Thyroid gland (tissue), 4 donors: ENCODE measurements around the gene PYROXD2. TPM values are rescaled to one million over a fixed set of nuclear protein-coding genes. Genes with fewer than 3 reads are reported as not detected.

Experiments
- DNase-seq, 2 donors: peaks; one replicate each; pipeline ENCODE4 v3.0.0-alpha.2; 2019
- H3K27ac ChIP-seq, 3 donors: fragments of 200-600 bp; sonication (generic); 1 replicate in 2 of 3; 2 replicates in 1 of 3; pipeline ENCODE4 v1.5.1; 2016 to 2019; ENCODE audit warnings: mild to moderate bottlenecking in 1 of 3, moderate library complexity in 1 of 3
- H3K27me3 ChIP-seq: fragments of 200-600 bp; sonication (generic); one replicate; pipeline ENCODE4 v1.5.1; 2019
- H3K36me3 ChIP-seq, 2 donors: fragments of 200-600 bp; sonication (generic); one replicate each; pipeline ENCODE4 v1.5.1; 2016 to 2019
- H3K4me1 ChIP-seq, 2 donors: fragments of 200-600 bp; sonication (generic); one replicate each; pipeline ENCODE4 v1.5.1; 2017 to 2019
- H3K4me3 ChIP-seq, 3 donors: fragments of 200-600 bp; sonication (generic); replicated peaks in 1 of 3; 1 replicate in 2 of 3; 2 replicates in 1 of 3; pipeline ENCODE4 v1.5.1; 2016; ENCODE audit warnings: mild to moderate bottlenecking in 1 of 3
- H3K9me3 ChIP-seq: fragments of 200-600 bp; sonication (generic); one replicate; pipeline ENCODE4 v1.5.1; 2017
- POLR2A ChIP-seq, 2 donors: fragments of 450-650 bp; IDR thresholded peaks; one replicate each; pipeline ENCODE4 v1.6.1; 2017; ENCODE audit warnings: antibody characterized with exemption in 2 of 2, mild to moderate bottlenecking in 2 of 2, moderate library complexity in 1 of 2
- WGBS, 2 donors: methylation state at CpG; one replicate each; pipeline ENCODE4 v1.1.5; 2017; 5-methylcytosine and 5-hydroxymethylcytosine counted together
- intact Hi-C: fragments of 100-400 bp; cut with DNase I; formaldehyde crosslinking; loops from one replicate; pipeline ENCODE4 v1.15.1; 2023
- total RNA-seq, 4 donors: library from RNA; depleted of rRNA; stranded (reverse); fragments of >200 nt; gene quantifications; one replicate each; pipeline ENCODE4 v1.2.3, GENCODE V29; 2016
- TF ChIP-seq, protein P1 (sequence below), 6 experiments: fragments of 200-600 bp in 3 of 6; fragments of 450-650 bp in 3 of 6; sonication (generic) in 3 of 6; IDR thresholded peaks; one replicate each; pipeline ENCODE4 v1.5.1; 2016 to 2019; ENCODE audit warnings: antibody characterized with exemption in 6 of 6, mild to moderate bottlenecking in 2 of 6, inconsistent platforms in 1 of 6, moderate library complexity in 1 of 6

The PYROXD2 gene
- total RNA-seq, 4 donors from 2014 or later = 9.9 to 20.1 (median 12.4) TPM

DNA sequence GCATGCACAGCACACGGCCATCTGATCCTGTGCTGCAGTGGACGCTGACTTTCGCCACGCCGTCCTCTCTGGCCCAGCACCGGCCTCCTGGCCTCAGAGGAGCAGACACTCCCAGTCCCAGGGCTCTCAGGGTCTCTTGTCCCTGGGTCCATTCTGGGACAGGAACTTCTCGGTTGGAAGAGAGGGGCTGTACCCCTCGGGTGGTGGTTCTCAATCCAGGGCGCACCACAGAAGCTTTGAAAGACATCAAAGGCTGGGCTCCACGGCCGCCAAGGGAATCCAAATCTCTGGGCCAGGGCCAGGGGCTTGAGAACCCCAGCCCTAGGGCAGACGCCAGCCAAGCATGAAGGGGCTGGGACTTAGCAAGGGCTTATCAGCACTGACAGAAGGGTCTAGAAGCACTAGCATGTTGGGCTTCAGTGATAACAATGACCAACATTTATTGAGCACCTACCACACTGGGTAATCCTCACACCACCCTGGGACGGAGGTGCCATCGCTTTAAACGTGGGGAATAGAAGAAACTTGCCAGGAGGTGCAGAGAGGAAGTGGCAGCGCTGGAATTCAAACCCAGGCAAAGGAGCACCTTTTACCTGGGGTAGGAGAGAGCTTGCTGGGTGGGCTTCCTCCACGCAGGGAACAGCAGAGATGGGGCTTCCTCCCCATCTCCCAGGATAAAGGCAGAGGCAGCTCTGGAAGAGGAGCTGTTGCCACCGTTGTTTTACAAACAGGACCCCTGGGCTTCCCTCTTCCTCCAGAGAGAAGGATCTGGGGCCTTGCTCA lies 1.8 kb upstream of the PYROXD2 start:
- no peak overlapping the region for H3K4me3 ChIP-seq
- H3K4me1 ChIP-seq = peaks cover 16 to 26% of the 10 kb centered on the region in 2 donors
- peaks cover 11 to 13% of the 10 kb centered on the region in 2 donors for H3K36me3 ChIP-seq
- TF ChIP-seq, protein P1, sequence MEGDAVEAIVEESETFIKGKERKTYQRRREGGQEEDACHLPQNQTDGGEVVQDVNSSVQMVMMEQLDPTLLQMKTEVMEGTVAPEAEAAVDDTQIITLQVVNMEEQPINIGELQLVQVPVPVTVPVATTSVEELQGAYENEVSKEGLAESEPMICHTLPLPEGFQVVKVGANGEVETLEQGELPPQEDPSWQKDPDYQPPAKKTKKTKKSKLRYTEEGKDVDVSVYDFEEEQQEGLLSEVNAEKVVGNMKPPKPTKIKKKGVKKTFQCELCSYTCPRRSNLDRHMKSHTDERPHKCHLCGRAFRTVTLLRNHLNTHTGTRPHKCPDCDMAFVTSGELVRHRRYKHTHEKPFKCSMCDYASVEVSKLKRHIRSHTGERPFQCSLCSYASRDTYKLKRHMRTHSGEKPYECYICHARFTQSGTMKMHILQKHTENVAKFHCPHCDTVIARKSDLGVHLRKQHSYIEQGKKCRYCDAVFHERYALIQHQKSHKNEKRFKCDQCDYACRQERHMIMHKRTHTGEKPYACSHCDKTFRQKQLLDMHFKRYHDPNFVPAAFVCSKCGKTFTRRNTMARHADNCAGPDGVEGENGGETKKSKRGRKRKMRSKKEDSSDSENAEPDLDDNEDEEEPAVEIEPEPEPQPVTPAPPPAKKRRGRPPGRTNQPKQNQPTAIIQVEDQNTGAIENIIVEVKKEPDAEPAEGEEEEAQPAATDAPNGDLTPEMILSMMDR (IDR thresholded peaks at IDR 0.05) = no peak
- no peak for TF ChIP-seq POLR2A (IDR thresholded peaks at IDR 0.05)
- WGBS, 2 donors = 80 to 86% methylated on average over 15 to 18 of the region's 18 CpGs
- DNase-seq = no peak
- intact Hi-C loops = loop anchor here (10.0 kb wide), 1 partner anchor 92 kb away; no protein-coding TSS in a partner anchor
- no peak overlapping the region for H3K27ac ChIP-seq
- H3K27me3 ChIP-seq = no peaks in the 10 kb centered on the region
- no peaks in the 10 kb centered on the region for H3K9me3 ChIP-seq

DNA sequence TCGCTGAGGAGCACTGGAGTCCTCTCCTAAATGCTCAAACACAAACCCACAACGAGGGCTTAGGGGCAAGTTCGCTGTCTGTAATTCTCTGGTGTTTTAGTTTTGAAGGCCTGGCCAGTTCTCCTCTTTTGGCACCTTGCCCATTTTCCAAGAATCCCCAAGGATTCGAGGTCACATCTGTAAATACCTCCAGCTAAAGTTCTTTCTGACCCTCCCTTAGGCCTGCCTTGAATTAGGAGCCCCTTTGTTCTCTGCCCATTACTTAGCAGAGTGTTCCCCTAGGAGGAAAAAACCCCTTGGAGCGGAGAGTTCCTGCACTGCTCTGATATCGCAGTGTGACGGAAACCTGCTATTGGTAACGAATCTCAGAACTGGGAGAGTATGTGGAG lies 743 bp upstream of the PYROXD2 start:
- no peak overlapping the region for H3K4me3 ChIP-seq
- H3K27ac ChIP-seq = peak overlapping the region in 2 of 3 donors; percentile 79 to 87
- no peaks in the 10 kb centered on the region for H3K27me3 ChIP-seq
- intact Hi-C loops = loop anchor here (10.0 kb wide), 1 partner anchor 91 kb away; no protein-coding TSS in a partner anchor
- no peak for DNase-seq
- peaks cover 16 to 37% of the 10 kb centered on the region in 2 donors for H3K4me1 ChIP-seq
- peaks cover 11 to 13% of the 10 kb centered on the region in 2 donors for H3K36me3 ChIP-seq
- TF ChIP-seq POLR2A (IDR thresholded peaks at IDR 0.05) = no peak
- TF ChIP-seq, protein P1 (IDR thresholded peaks at IDR 0.05) = no peak
- no peaks in the 10 kb centered on the region for H3K9me3 ChIP-seq
- WGBS, 2 donors = 64 to 70% methylated on average over 6 to 8 of the region's 8 CpGs

DNA sequence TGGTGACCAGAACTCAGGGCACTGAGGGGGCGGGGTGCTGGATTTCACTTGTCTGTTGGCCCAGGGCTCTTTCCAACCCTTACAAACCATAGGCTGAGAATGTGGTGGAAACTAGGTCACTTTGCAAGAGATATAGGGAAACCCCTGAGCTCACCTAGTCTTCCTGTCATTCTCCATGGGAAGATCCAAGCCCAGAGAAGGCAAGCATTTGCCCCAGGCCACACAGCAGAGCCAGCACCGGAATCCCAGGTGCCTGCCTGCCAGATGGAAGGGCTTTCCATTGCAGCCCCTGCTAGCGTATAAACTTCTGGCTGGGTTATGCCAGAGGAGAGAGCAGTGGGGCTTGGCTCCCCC lies 427 bp downstream of the PYROXD2 start:
- Histone ChIP-seq H3K27me3 (no peaks in the 10 kb centered on the region), H3K27ac (peak overlapping the region; percentile 77 to 87 (median 79)), H3K9me3 (no peaks in the 10 kb centered on the region), H3K4me1 (peaks cover 16 to 43% of the 10 kb centered on the region in 2 donors), H3K4me3 (peak overlapping the region; percentile 34 to 61 (median 51)), H3K36me3 (peaks cover 7 to 8% of the 10 kb centered on the region in 2 donors)
- DNase-seq = no peak
- intact Hi-C loops = loop anchor here (10.0 kb wide), 1 partner anchor 90 kb away; no protein-coding TSS in a partner anchor
- WGBS, 2 donors = 25 to 33% methylated on average over 3 of the region's 3 CpGs
- TF ChIP-seq, protein P1 (IDR thresholded peaks at IDR 0.05) = no peak
- no peak for TF ChIP-seq POLR2A (IDR thresholded peaks at IDR 0.05)

DNA sequence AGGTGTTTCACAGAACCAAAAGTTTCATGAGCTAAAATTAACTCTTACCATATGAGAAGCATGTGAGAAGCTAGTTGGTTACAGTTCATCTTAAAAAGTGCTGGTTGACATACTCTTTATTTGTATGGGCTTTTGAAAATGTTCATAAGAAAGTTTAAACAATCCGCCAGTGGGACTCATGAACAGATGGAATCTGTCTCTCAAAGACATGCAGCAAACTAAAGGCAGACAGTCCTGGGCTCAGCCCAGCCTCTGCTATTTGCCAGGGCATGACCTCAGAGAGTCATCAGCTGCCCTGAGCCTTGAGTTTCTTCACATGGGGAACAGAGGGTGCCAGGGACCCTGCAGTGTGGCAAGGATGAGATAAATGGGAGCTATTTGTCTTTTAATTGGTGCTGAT lies 3.2 kb downstream of the PYROXD2 start:
- no peak overlapping the region for H3K4me3 ChIP-seq
- H3K36me3 ChIP-seq = no peaks in the 10 kb centered on the region
- DNase-seq = no peak
- peaks cover 16 to 43% of the 10 kb centered on the region in 2 donors for H3K4me1 ChIP-seq
- no peaks in the 10 kb centered on the region for H3K9me3 ChIP-seq
- no peaks in the 10 kb centered on the region for H3K27me3 ChIP-seq
- no peak for TF ChIP-seq POLR2A (IDR thresholded peaks at IDR 0.05)
- TF ChIP-seq, protein P1 (IDR thresholded peaks at IDR 0.05) = no peak
- intact Hi-C loops = loop anchor here (10.0 kb wide), 1 partner anchor 87 kb away; no protein-coding TSS in a partner anchor
- WGBS, 2 donors = 92 to 94% methylated on average over 1 of the region's 1 CpG
- peak overlapping the region in 1 of 3 donors; percentile 8 for H3K27ac ChIP-seq

DNA sequence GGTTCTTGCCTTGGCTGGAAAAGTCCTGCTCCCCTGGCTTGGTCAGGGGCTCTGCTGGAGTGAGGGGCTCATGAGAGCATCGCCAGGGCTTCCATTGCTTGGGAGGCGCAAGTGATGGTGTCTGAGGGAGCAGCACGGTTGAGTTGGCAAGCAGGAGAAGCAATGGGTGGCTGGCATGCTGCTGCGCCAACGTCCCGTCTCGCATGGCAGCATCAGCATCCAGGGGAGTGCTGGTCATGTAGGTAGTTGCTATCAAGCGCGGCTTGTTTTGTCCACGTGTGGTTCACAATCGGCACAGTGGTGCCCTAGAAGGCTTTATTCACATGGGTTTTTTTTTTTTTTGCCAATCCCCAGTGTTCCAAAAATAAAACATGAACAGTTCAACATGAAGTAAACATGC lies 3.8 kb downstream of the PYROXD2 start:
- no peaks in the 10 kb centered on the region for H3K27me3 ChIP-seq
- intact Hi-C loops = loop anchor here (10.0 kb wide), 1 partner anchor 86 kb away; no protein-coding TSS in a partner anchor
- no peaks in the 10 kb centered on the region for H3K36me3 ChIP-seq
- DNase-seq = peak in 1 of 2 donors; percentile 83
- 79 to 86% methylated on average over 8 to 11 of the region's 11 CpGs for WGBS, 2 donors
- peaks cover 16 to 43% of the 10 kb centered on the region in 2 donors for H3K4me1 ChIP-seq
- H3K27ac ChIP-seq = no peak overlapping the region
- no peaks in the 10 kb centered on the region for H3K9me3 ChIP-seq
- TF ChIP-seq, protein P1 (IDR thresholded peaks at IDR 0.05) = no peak
- TF ChIP-seq POLR2A (IDR thresholded peaks at IDR 0.05) = no peak
- no peak overlapping the region for H3K4me3 ChIP-seq
